GM12878 (cell line): ENCODE measurements around the gene ABT1. TPM values are rescaled to one million over a fixed set of nuclear protein-coding genes. Genes with fewer than 3 reads are reported as not detected.

ENCODE experiments used
- ATAC-seq: fragments of 200-7000 bp; cut with Tn5 transposase; 3 replicates; pipeline ENCODE4 v1.9.1; 2020; ENCODE audit warnings: mild to moderate bottlenecking, moderate library complexity
- BruUV-seq: library from RNA; stranded (reverse); fragments of 400-500 nt; replicated peaks from 2 replicates; lab custom pipeline; 2021; lab: Mats Ljungman, UMichigan
- CTCF ChIA-PET: fragments of 300-600 bp; sonication (Branson Sonifier 250); formaldehyde crosslinking; extraction: SDS; loops from one replicate; lab custom pipeline; 2021; ENCODE audit warnings: inconsistent platforms; lab: Yijun Ruan, JAX
- POLR2A ChIA-PET: fragments of 350-600 bp; formaldehyde crosslinking; extraction: SDS; loops from one replicate; lab custom pipeline; 2021; ENCODE audit warnings: inconsistent platforms; lab: Charles Lee
- RAD21 ChIA-PET: fragments of 300-600 bp; sonication (Branson Sonifier 250); formaldehyde crosslinking; loops from one replicate; lab custom pipeline; 2023; ENCODE audit warnings: antibody characterized with exemption; ENCODE audit not compliant: unreplicated experiment; lab: Charles Lee
- SMC1A ChIA-PET: fragments of 300-600 bp; sonication (Branson Sonifier 250); formaldehyde crosslinking; loops from one replicate; lab custom pipeline; 2023; ENCODE audit not compliant: unreplicated experiment, uncharacterized antibody; lab: Charles Lee
- DNase-seq: peaks from one replicate; pipeline ENCODE4 v3.0.0-alpha.2; 2011; ENCODE audit warnings: low read depth, low spot score
- FAIRE-seq: peaks from 3 replicates; lab custom pipeline; 2011; peaks lifted over from hg19 to GRCh38; lab: Jason Lieb, UNC
- H2AFZ ChIP-seq: 2 replicates; pipeline ENCODE4 v1.6.0; 2011; ENCODE audit warnings: low read depth, low read length, control low read depth; ENCODE audit not compliant: control insufficient read depth
- H3K27ac ChIP-seq: 2 replicates; pipeline ENCODE4 v1.5.1; 2011; ENCODE audit warnings: control low read depth; ENCODE audit not compliant: control insufficient read depth, insufficient read depth
- H3K27me3 ChIP-seq, 2 experiments: replicated peaks in 1 of 2; 2 replicates each; pipeline versions ENCODE4 v1.6.0 to v1.6.1; 2011; ENCODE audit warnings: low read length in 1 of 2; ENCODE audit not compliant: control insufficient read depth in 2 of 2, insufficient read depth in 2 of 2
- H3K36me3 ChIP-seq, 2 experiments: 2 replicates each; pipeline ENCODE4 v1.5.1; 2011; ENCODE audit warnings: low read length in 1 of 2; ENCODE audit not compliant: control insufficient read depth in 2 of 2, insufficient read depth in 2 of 2
- H3K4me1 ChIP-seq: 2 replicates; pipeline ENCODE4 v1.6.1; 2011; ENCODE audit warnings: mild to moderate bottlenecking, low read length, moderate library complexity, mixed read lengths; ENCODE audit not compliant: control insufficient read depth, insufficient read depth
- H3K4me2 ChIP-seq: 2 replicates; pipeline ENCODE4 v1.6.0; 2011; ENCODE audit warnings: control low read depth; ENCODE audit not compliant: control insufficient read depth, insufficient read depth
- H3K4me3 ChIP-seq: fragments of 200-600 bp; sonication (generic); 2 replicates; pipeline ENCODE4 v1.5.1; 2016
- H3K79me2 ChIP-seq: 2 replicates; pipeline ENCODE4 v1.6.0; 2011; ENCODE audit warnings: low read length; ENCODE audit not compliant: control insufficient read depth, insufficient read depth
- H3K9ac ChIP-seq: 2 replicates; pipeline ENCODE4 v1.8.0; 2011; ENCODE audit warnings: low read length, control low read depth, mixed read lengths; ENCODE audit not compliant: control insufficient read depth, insufficient read depth
- H3K9me3 ChIP-seq: replicated peaks from 3 replicates; pipeline ENCODE4 v1.5.1; 2011; ENCODE audit warnings: mild to moderate bottlenecking, low read length; ENCODE audit not compliant: control insufficient read depth, insufficient read depth
- H4K20me1 ChIP-seq: 2 replicates; pipeline ENCODE4 v1.6.0; 2011; ENCODE audit not compliant: control insufficient read depth, insufficient read depth
- FOXK2 ChIP-seq: fragments of 450-650 bp; IDR thresholded peaks from 2 replicates; pipeline ENCODE4 v1.6.1; 2017; ENCODE audit warnings: mild to moderate bottlenecking, moderate library complexity
- WGBS: methylation state at CpG from one replicate; pipeline ENCODE4 v1.1.6; 2016; ENCODE audit warnings: low lambda C conversion rate; ENCODE audit not compliant: insufficient replicate concordance, insufficient coverage; ENCODE audit errors: missing lambda C conversion rate; 5-methylcytosine and 5-hydroxymethylcytosine counted together
- in situ Hi-C: fragments of 300-500 bp; cut with MboI; formaldehyde crosslinking; loops from 9 replicates; pipeline ENCODE4 v1.14.3; 2018; ENCODE audit warnings: mixed read lengths
- intact Hi-C: fragments of 100-400 bp; cut with micrococcal nuclease; formaldehyde crosslinking; loops from one replicate; pipeline ENCODE4 v1.14.2; 2022; ENCODE audit not compliant: unreplicated experiment
- polyA plus RNA-seq, 11 experiments: library from polyadenylated mRNA; depleted of rRNA in 4 of 11; unstranded in 6 of 11; stranded (reverse) in 5 of 11; fragments of >200 nt; fragmentation: Nextera tagmentation in 4 of 11; fragmentation: Illumina TruSeq in 1 of 11; extraction: Ambion mirVana in 4 of 11; extraction: Trizol in 1 of 11; gene quantifications; 1 replicate in 1 of 11; 2 replicates in 10 of 11; pipeline versions ENCODE4 v1.2.1 to v1.2.3, GENCODE V29; 2011 to 2016; ENCODE audit warnings: inconsistent platforms in 2 of 11, missing spikeins in 2 of 11, low read depth in 1 of 11
- total RNA-seq, 4 experiments: library from RNA; depleted of rRNA in 3 of 4; stranded (reverse); fragments of >200 nt in 3 of 4; fragmentation: Illumina TruSeq in 1 of 4; extraction: Trizol in 1 of 4; gene quantifications; 2 replicates each; pipeline versions ENCODE4 v1.2.1 to v1.2.3, GENCODE V29; 2013 to 2021
- TF ChIP-seq, protein P1 (sequence below): fragments of 450-650 bp; IDR thresholded peaks from 2 replicates; pipeline ENCODE4 v1.6.1; 2017; ENCODE audit warnings: mild to moderate bottlenecking, low read depth, inconsistent platforms; ENCODE audit not compliant: poor library complexity, severe bottlenecking
- TF ChIP-seq, protein P2 (sequence below): fragments of 450-650 bp; IDR thresholded peaks from 2 replicates; pipeline ENCODE4 v1.6.1; 2018; ENCODE audit warnings: borderline replicate concordance, mild to moderate bottlenecking; ENCODE audit not compliant: partially characterized antibody
- TF ChIP-seq, protein P3 (sequence below): fragments of 450-650 bp; formaldehyde crosslinking; IDR thresholded peaks from 2 replicates; pipeline ENCODE4 v1.4.0; 2020; ENCODE audit warnings: mild to moderate bottlenecking, moderate library complexity

The ABT1 gene
- total and polyA plus RNA-seq, 10 of the 15 experiments (the other 5 are each of a cell fraction or from before 2014, with no cell fraction given): 8.4 to 43.5 (median 28.2) TPM

DNA sequence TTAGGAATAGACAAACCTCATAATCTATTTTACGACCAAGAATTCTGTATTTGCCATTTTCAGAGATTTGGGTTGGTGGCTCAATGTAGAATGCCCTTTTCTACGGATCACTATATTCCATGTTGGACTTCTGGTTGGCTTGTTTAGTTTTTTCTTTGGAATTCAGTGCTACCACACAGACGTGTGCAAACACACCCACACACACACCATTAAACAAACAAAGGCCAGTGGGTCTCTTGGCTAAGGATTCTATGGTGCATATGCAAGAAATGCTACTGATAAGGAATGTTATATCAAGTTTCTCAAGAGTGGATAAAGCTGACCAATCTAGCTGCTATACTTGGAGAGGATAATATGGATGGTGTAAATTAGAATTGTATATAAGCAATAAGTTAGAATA is 8.0 kb downstream of the ABT1 start:
- CTCF ChIA-PET: no interaction called here
- intact Hi-C loops: loop anchor here (5.0 kb wide), 1 partner anchor 553 kb away; no protein-coding TSS in a partner anchor

More for the DNA sequence above, 8.0 kb downstream of the ABT1 start:
- Histone ChIP-seq H2AFZ (no peak overlapping the region), H3K27ac (no peak overlapping the region), H3K79me2 (no peaks in the 10 kb centered on the region), H3K9ac (no peak overlapping the region), H3K4me3 (no peak overlapping the region), H3K27me3 (no peaks in the 10 kb centered on the region), H3K36me3 (peaks cover 0 to 5% of the 10 kb centered on the region in 2 experiments; a peak in 2 of 4 replicates), H3K9me3 (no peaks in the 10 kb centered on the region), H4K20me1 (no peaks in the 10 kb centered on the region), H3K4me1 (no peaks in the 10 kb centered on the region; the same call in 1 of the 2 replicates), H3K4me2 (no peak overlapping the region)
- no TSS peak for BruUV-seq
- DNase-seq: no peak
- in situ Hi-C loops: no loop called here
- RAD21 ChIA-PET: no interaction called here
- 49% methylated on average over 3 of the region's 3 CpGs for WGBS
- POLR2A ChIA-PET: no interaction called here
- FAIRE-seq: no peak
- SMC1A ChIA-PET: interaction anchor here (0.7 kb wide), 1 partner anchor 100 kb away, joined by 3 read pairs; no protein-coding TSS in a partner anchor
- TF ChIP-seq, protein P1, sequence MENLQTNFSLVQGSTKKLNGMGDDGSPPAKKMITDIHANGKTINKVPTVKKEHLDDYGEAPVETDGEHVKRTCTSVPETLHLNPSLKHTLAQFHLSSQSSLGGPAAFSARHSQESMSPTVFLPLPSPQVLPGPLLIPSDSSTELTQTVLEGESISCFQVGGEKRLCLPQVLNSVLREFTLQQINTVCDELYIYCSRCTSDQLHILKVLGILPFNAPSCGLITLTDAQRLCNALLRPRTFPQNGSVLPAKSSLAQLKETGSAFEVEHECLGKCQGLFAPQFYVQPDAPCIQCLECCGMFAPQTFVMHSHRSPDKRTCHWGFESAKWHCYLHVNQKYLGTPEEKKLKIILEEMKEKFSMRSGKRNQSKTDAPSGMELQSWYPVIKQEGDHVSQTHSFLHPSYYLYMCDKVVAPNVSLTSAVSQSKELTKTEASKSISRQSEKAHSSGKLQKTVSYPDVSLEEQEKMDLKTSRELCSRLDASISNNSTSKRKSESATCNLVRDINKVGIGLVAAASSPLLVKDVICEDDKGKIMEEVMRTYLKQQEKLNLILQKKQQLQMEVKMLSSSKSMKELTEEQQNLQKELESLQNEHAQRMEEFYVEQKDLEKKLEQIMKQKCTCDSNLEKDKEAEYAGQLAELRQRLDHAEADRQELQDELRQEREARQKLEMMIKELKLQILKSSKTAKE: no peak
- TF ChIP-seq, protein P2, sequence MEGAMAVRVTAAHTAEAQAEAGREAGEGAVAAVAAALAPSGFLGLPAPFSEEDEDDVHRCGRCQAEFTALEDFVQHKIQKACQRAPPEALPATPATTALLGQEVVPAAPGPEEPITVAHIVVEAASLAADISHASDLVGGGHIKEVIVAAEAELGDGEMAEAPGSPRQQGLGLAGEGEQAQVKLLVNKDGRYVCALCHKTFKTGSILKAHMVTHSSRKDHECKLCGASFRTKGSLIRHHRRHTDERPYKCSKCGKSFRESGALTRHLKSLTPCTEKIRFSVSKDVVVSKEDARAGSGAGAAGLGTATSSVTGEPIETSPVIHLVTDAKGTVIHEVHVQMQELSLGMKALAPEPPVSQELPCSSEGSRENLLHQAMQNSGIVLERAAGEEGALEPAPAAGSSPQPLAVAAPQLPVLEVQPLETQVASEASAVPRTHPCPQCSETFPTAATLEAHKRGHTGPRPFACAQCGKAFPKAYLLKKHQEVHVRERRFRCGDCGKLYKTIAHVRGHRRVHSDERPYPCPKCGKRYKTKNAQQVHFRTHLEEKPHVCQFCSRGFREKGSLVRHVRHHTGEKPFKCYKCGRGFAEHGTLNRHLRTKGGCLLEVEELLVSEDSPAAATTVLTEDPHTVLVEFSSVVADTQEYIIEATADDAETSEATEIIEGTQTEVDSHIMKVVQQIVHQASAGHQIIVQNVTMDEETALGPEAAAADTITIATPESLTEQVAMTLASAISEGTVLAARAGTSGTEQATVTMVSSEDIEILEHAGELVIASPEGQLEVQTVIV: no peak
- no peak for TF ChIP-seq FOXK2
- TF ChIP-seq, protein P3, sequence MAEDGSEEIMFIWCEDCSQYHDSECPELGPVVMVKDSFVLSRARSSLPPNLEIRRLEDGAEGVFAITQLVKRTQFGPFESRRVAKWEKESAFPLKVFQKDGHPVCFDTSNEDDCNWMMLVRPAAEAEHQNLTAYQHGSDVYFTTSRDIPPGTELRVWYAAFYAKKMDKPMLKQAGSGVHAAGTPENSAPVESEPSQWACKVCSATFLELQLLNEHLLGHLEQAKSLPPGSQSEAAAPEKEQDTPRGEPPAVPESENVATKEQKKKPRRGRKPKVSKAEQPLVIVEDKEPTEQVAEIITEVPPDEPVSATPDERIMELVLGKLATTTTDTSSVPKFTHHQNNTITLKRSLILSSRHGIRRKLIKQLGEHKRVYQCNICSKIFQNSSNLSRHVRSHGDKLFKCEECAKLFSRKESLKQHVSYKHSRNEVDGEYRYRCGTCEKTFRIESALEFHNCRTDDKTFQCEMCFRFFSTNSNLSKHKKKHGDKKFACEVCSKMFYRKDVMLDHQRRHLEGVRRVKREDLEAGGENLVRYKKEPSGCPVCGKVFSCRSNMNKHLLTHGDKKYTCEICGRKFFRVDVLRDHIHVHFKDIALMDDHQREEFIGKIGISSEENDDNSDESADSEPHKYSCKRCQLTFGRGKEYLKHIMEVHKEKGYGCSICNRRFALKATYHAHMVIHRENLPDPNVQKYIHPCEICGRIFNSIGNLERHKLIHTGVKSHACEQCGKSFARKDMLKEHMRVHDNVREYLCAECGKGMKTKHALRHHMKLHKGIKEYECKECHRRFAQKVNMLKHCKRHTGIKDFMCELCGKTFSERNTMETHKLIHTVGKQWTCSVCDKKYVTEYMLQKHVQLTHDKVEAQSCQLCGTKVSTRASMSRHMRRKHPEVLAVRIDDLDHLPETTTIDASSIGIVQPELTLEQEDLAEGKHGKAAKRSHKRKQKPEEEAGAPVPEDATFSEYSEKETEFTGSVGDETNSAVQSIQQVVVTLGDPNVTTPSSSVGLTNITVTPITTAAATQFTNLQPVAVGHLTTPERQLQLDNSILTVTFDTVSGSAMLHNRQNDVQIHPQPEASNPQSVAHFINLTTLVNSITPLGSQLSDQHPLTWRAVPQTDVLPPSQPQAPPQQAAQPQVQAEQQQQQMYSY (CRISPR knock-in tag): no peak
- no peak for ATAC-seq
